Activated B cell treated with CpG ODN at 0.5 μM for 24 hours (primary cell): Measurements from ENCODE around the gene NRG3. TPM values are rescaled to one million over a fixed set of nuclear protein-coding genes. Genes with fewer than 3 reads are reported as not detected.

ENCODE experiments used
- ATAC-seq: fragments of 200-7000 bp; cut with Tn5 transposase; one replicate; pipeline ENCODE4 v1.10.0; 2021; ENCODE audit warnings: low read depth, mild to moderate bottlenecking, moderate library complexity
- CTCF ChIA-PET: fragments of 350-600 bp; sonication (Branson Sonifier 250); formaldehyde crosslinking; loops from one replicate; lab custom pipeline; 2021; ENCODE audit warnings: antibody characterized with exemption; lab: Charles Lee
- POLR2A ChIA-PET: fragments of 350-600 bp; sonication (Branson Sonifier 250); formaldehyde crosslinking; loops from one replicate; lab custom pipeline; 2021; ENCODE audit warnings: antibody characterized with exemption; lab: Charles Lee
- DNase-seq: peaks from one replicate; pipeline ENCODE4 v3.0.0; 2022
- H3K27ac Mint-ChIP-seq: one replicate; pipeline ENCODE4 v1.8.0; 2020; ENCODE audit warnings: mixed read lengths
- H3K27me3 Mint-ChIP-seq: one replicate; pipeline ENCODE4 v1.8.0; 2021; ENCODE audit warnings: mixed read lengths
- H3K36me3 Mint-ChIP-seq: one replicate; pipeline ENCODE4 v1.8.0; 2021; ENCODE audit warnings: low read depth, mixed read lengths
- H3K4me1 Mint-ChIP-seq: one replicate; pipeline ENCODE4 v1.8.0; 2021; ENCODE audit warnings: mixed read lengths
- H3K4me3 Mint-ChIP-seq: one replicate; pipeline ENCODE4 v1.8.0; 2020; ENCODE audit warnings: mild to moderate bottlenecking, mixed read lengths
- H3K9me3 Mint-ChIP-seq: one replicate; pipeline ENCODE4 v1.8.0; 2020; ENCODE audit warnings: mixed read lengths
- CTCF ChIP-seq: fragments of 200-600 bp; IDR thresholded peaks from one replicate; pipeline ENCODE4 v1.8.0; 2022; ENCODE audit warnings: antibody characterized with exemption, mild to moderate bottlenecking
- intact Hi-C: fragments of 100-400 bp; cut with micrococcal nuclease; formaldehyde crosslinking; loops from one replicate; pipeline ENCODE4 v1.15.1; 2024
- total RNA-seq: library from RNA; stranded (reverse); gene quantifications from 2 replicates; pipeline ENCODE4 v1.2.3, GENCODE V29; 2022

NRG3 gene
- total RNA-seq, 1 donor from 2014 or later: not detected

- Mint-ChIP-seq H3K27me3 (no peaks in the 10 kb centered on the region), H3K9me3 (peaks cover 6% of the 10 kb centered on the region), H3K36me3 (no peaks in the 10 kb centered on the region), H3K27ac (no peak overlapping the region), H3K4me3 (no peak overlapping the region), H3K4me1 (no peaks in the 10 kb centered on the region)
- POLR2A ChIA-PET: no interaction called here
- ATAC-seq (no peak), DNase-seq (no peak)
- intact Hi-C loops: no loop called here
- CTCF ChIA-PET: no interaction called here
- TF ChIP-seq CTCF: no peak
Observed at GRCh38 chr10:82092111-82092510, 217.1 kb downstream of the NRG3 start.

GRCh38 chr10:82124713-82125112, 249.7 kb downstream of the NRG3 start:
- Mint-ChIP-seq H3K27me3 (no peaks in the 10 kb centered on the region), H3K9me3 (no peaks in the 10 kb centered on the region), H3K4me1 (no peaks in the 10 kb centered on the region), H3K4me3 (no peak overlapping the region), H3K27ac (no peak overlapping the region), H3K36me3 (no peaks in the 10 kb centered on the region)
- ChIA-PET POLR2A (no interaction called here), CTCF (no interaction called here)
- no peak for ATAC-seq
- intact Hi-C loops: no loop called here
- DNase-seq: no peak
- no peak for TF ChIP-seq CTCF

GRCh38 chr10:82128527-82128926, 253.5 kb downstream of the NRG3 start:
- Mint-ChIP-seq H3K9me3 (peaks cover 4% of the 10 kb centered on the region), H3K27me3 (no peaks in the 10 kb centered on the region), H3K4me1 (no peaks in the 10 kb centered on the region), H3K36me3 (no peaks in the 10 kb centered on the region), H3K4me3 (no peak overlapping the region), H3K27ac (no peak overlapping the region)
- intact Hi-C loops: no loop called here
- ChIA-PET CTCF (no interaction called here), POLR2A (no interaction called here)
- ATAC-seq (no peak), DNase-seq (no peak)
- TF ChIP-seq CTCF: no peak

- Mint-ChIP-seq H3K27ac (no peak overlapping the region), H3K36me3 (no peaks in the 10 kb centered on the region), H3K4me3 (no peak overlapping the region), H3K9me3 (peaks cover 7% of the 10 kb centered on the region), H3K27me3 (no peaks in the 10 kb centered on the region), H3K4me1 (no peaks in the 10 kb centered on the region)
- ChIA-PET CTCF (no interaction called here), POLR2A (no interaction called here)
- DNase-seq (no peak), ATAC-seq (no peak)
- no peak for TF ChIP-seq CTCF
- intact Hi-C loops: no loop called here
Observed at GRCh38 chr10:82136103-82136502, 261.1 kb downstream of the NRG3 start.

GRCh38 chr10:82144153-82144552, 269.2 kb downstream of the NRG3 start:
- ATAC-seq: no peak
- intact Hi-C loops: no loop called here
- no peak for TF ChIP-seq CTCF

More at GRCh38 chr10:82144153-82144552, 269.2 kb downstream of the NRG3 start:
- Mint-ChIP-seq H3K27me3 (no peaks in the 10 kb centered on the region), H3K4me1 (no peaks in the 10 kb centered on the region), H3K4me3 (no peak overlapping the region), H3K36me3 (no peaks in the 10 kb centered on the region), H3K27ac (no peak overlapping the region), H3K9me3 (peaks cover 6% of the 10 kb centered on the region)
- POLR2A ChIA-PET: no interaction called here
- no peak for DNase-seq
- CTCF ChIA-PET: no interaction called here
